Nephron progenitor cell (in vitro differentiated cells): Measurements from ENCODE around the gene PIAS1.

ENCODE experiments used
- DNase-seq: peaks from one replicate; pipeline ENCODE4 v3.0.0; 2021
- H3K27ac Mint-ChIP-seq: 2 replicates; pipeline ENCODE4 v1.8.0; 2021; ENCODE audit warnings: mild to moderate bottlenecking, moderate library complexity, mixed read lengths
- H3K27me3 Mint-ChIP-seq: 2 replicates; pipeline ENCODE4 v1.8.0; 2021; ENCODE audit warnings: mild to moderate bottlenecking, low read depth, mixed read lengths; ENCODE audit not compliant: poor library complexity
- H3K36me3 Mint-ChIP-seq: 2 replicates; pipeline ENCODE4 v1.8.0; 2021; ENCODE audit warnings: low read depth, mixed read lengths
- H3K4me1 Mint-ChIP-seq: 2 replicates; pipeline ENCODE4 v1.8.0; 2021; ENCODE audit warnings: mixed read lengths
- H3K4me3 Mint-ChIP-seq: 2 replicates; pipeline ENCODE4 v1.8.0; 2021; ENCODE audit warnings: mild to moderate bottlenecking, moderate library complexity, mixed read lengths
- H3K9me3 Mint-ChIP-seq: 2 replicates; pipeline ENCODE4 v1.8.0; 2021; ENCODE audit warnings: mild to moderate bottlenecking, moderate library complexity, mixed read lengths
- TF ChIP-seq, protein P1 (sequence below): fragments of 200-600 bp; sonication (generic); IDR thresholded peaks from 2 replicates; pipeline ENCODE4 v1.5.0; 2021; ENCODE audit warnings: antibody characterized with exemption

The PIAS1 gene

DNA sequence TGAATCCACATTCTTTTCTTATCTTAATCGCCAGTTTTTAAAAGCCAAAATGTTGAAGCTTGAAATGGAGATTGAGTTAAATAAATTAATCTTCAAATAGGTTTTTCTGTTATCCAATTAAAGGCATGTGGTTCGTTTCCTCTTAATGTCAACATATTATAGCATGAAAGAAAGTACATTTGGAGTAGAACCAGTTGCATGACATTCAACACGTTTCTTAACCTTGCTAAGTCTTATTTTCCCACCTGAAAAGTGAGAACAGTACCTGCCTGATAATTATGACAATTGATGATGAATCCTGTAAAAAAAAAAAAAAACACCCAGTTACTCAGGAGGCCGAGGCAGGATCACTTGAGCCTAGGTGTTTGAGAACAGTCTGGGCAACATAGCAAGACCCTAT lies 29.3 kb downstream of the PIAS1 start:
- Mint-ChIP-seq H3K36me3 (peaks cover 16% of the 10 kb centered on the region), H3K27me3 (peaks cover 4% of the 10 kb centered on the region), H3K4me1 (peaks cover 32% of the 10 kb centered on the region), H3K9me3 (no peaks in the 10 kb centered on the region), H3K4me3 (no peak overlapping the region), H3K27ac (no peak overlapping the region)
- DNase-seq: no peak
- TF ChIP-seq, protein P1, sequence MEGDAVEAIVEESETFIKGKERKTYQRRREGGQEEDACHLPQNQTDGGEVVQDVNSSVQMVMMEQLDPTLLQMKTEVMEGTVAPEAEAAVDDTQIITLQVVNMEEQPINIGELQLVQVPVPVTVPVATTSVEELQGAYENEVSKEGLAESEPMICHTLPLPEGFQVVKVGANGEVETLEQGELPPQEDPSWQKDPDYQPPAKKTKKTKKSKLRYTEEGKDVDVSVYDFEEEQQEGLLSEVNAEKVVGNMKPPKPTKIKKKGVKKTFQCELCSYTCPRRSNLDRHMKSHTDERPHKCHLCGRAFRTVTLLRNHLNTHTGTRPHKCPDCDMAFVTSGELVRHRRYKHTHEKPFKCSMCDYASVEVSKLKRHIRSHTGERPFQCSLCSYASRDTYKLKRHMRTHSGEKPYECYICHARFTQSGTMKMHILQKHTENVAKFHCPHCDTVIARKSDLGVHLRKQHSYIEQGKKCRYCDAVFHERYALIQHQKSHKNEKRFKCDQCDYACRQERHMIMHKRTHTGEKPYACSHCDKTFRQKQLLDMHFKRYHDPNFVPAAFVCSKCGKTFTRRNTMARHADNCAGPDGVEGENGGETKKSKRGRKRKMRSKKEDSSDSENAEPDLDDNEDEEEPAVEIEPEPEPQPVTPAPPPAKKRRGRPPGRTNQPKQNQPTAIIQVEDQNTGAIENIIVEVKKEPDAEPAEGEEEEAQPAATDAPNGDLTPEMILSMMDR: no peak

DNA sequence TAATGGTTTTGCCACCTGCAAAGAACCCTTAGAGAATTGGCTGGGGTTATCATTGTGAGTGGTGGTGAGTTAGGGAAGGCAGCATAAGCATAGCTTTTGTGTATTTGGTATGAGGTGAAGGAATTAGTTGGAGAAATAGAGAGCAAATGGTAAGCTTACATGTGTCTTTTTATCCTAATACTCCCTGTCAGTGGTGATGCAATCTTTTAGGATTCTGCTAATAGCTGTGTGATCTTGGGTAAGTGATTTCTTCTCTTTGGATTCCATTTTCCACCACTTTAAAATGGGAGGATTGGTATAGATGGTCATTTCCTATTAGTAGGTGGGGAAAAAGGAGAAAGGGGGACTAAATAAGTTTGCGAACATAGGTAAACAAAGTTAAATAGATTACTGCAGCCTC lies 30.9 kb downstream of the PIAS1 start:
- no peak overlapping the region for H3K27ac Mint-ChIP-seq
- no peaks in the 10 kb centered on the region for H3K9me3 Mint-ChIP-seq
- H3K4me3 Mint-ChIP-seq: no peak overlapping the region
- peaks cover 32% of the 10 kb centered on the region for H3K36me3 Mint-ChIP-seq
- H3K27me3 Mint-ChIP-seq: no peaks in the 10 kb centered on the region
- DNase-seq: no peak
- peaks cover 29% of the 10 kb centered on the region for H3K4me1 Mint-ChIP-seq
- TF ChIP-seq, protein P1: no peak

DNA sequence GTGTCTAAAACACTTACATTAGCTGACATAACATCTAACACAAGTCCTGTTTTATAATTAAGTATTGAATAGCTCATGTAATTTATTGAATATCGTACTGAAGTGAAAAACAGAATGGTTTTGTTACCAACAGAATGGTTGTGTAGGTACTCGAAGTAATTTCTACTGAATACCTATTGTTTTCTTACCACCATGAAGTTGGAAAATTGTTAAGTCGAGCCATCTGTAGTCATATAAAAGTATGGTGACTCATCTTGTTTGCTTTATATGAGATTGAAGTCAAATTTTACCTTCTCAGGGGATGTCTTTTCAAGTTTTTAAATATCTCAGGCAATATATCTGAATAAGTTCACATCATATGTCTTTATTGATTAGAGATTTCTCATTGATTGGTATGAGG lies 37.6 kb downstream of the PIAS1 start:
- Mint-ChIP-seq H3K4me3 (no peak overlapping the region), H3K9me3 (peaks cover 47% of the 10 kb centered on the region), H3K27ac (no peak overlapping the region), H3K27me3 (no peaks in the 10 kb centered on the region), H3K4me1 (no peaks in the 10 kb centered on the region), H3K36me3 (peaks cover 90% of the 10 kb centered on the region)
- no peak for DNase-seq
- TF ChIP-seq, protein P1: no peak

DNA sequence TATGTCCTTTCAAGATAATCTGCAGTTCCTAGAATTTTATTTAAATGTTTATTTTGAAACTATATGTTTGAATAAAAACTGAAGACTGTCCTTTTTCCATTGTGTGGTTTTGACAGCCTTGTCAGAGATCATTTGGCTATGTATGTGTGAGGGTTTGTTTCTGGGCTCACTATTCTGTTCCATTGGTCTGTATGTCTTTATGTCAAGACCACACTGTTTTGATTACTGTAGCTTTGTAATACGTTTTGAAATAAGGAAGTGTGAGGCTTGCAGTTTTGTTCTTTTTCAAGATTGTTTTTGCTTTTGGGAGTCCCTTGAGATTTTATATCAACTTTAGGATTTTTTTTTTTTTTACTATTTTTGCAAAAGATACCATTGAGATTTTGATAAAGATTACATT lies 42.0 kb downstream of the PIAS1 start:
- Mint-ChIP-seq H3K4me1 (no peaks in the 10 kb centered on the region), H3K27ac (no peak overlapping the region), H3K36me3 (peaks cover 95% of the 10 kb centered on the region), H3K4me3 (no peak overlapping the region), H3K27me3 (no peaks in the 10 kb centered on the region), H3K9me3 (peaks cover 57% of the 10 kb centered on the region)
- TF ChIP-seq, protein P1: no peak
- DNase-seq: no peak

DNA sequence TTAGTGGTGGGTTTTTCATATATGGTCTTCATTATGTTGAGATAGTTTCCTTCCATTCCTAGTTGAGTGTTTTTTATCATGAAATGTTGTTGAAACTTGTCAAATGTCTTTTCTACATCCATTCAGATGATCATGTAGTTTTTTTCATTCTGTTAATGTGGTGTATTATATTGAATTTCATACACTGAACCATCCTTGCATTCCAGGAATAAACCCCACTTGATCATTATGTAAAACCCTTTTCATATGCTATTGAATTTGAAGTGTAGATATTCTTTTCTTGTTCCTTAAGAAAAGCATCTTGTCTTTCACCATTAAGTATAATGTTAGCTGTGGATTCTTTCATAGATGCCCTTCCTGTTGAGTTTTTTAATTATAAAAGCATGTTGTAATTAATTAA lies 42.9 kb downstream of the PIAS1 start:
- no peaks in the 10 kb centered on the region for H3K4me1 Mint-ChIP-seq
- no peak overlapping the region for H3K27ac Mint-ChIP-seq
- TF ChIP-seq, protein P1: no peak
- H3K27me3 Mint-ChIP-seq: no peaks in the 10 kb centered on the region
- H3K36me3 Mint-ChIP-seq: peaks cover 99% of the 10 kb centered on the region
- H3K4me3 Mint-ChIP-seq: no peak overlapping the region
- DNase-seq: no peak
- H3K9me3 Mint-ChIP-seq: peaks cover 63% of the 10 kb centered on the region

DNA sequence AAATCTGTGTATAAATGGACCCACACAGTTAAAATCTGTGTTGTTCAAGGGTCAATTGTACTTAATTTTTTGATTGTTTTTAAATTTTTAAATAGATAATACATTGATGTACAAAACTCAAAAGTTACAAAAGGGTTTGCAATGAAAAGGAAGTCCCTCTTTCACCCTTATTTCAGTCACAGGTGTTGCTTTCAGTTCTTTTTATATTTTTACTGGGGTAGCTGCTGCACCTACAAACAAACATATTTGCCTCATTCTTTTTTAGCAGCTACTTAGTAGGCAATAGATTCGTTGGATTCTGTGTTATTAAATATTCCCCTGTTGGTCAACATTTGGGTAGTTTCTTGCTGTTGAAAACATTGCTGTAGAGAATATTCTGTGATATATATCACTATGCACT lies 44.4 kb downstream of the PIAS1 start:
- H3K9me3 Mint-ChIP-seq: peaks cover 67% of the 10 kb centered on the region
- TF ChIP-seq, protein P1: no peak
- no peak for DNase-seq
- H3K27ac Mint-ChIP-seq: no peak overlapping the region
- no peaks in the 10 kb centered on the region for H3K27me3 Mint-ChIP-seq
- H3K4me1 Mint-ChIP-seq: no peaks in the 10 kb centered on the region
- H3K36me3 Mint-ChIP-seq: peaks cover 99% of the 10 kb centered on the region
- H3K4me3 Mint-ChIP-seq: no peak overlapping the region
